NCI-H1105 (cell line): Measurements from ENCODE around the gene TMOD2.
"Not testable (repeated sequence)": the region's sequence is repeated elsewhere in the genome, so short reads cannot be mapped to it uniquely, and the experiment has no call there.

ENCODE experiments used
- DNase-seq: peaks from one replicate; lab custom pipeline; 2025; lab: John Stamatoyannopoulos, UW

The TMOD2 gene

GRCh38 chr15:51774916-51775315 lies 23.5 kb downstream of the TMOD2 start:
- no peak for DNase-seq

GRCh38 chr15:51775967-51776816 lies 24.8 kb downstream of the TMOD2 start:
- no peak for DNase-seq

- DNase-seq: peak; percentile 38
Observed at GRCh38 chr15:51776952-51777569, 25.7 kb downstream of the TMOD2 start.

GRCh38 chr15:51780636-51781035 lies 29.2 kb downstream of the TMOD2 start:
- no peak for DNase-seq

GRCh38 chr15:51781506-51781905 lies 30.1 kb downstream of the TMOD2 start:
- no peak for DNase-seq

GRCh38 chr15:51782357-51782896 lies 31.0 kb downstream of the TMOD2 start:
- no peak for DNase-seq

GRCh38 chr15:51783967-51784366 lies 32.6 kb downstream of the TMOD2 start:
- no peak for DNase-seq

- DNase-seq: not testable (repeated sequence)
Observed at GRCh38 chr15:51787130-51787529, 35.7 kb downstream of the TMOD2 start.

GRCh38 chr15:51792474-51792873 lies 41.1 kb downstream of the TMOD2 start:
- DNase-seq: not testable (repeated sequence)

- no peak for DNase-seq
Observed at GRCh38 chr15:51793521-51794305, 42.3 kb downstream of the TMOD2 start.

GRCh38 chr15:51796847-51797401 lies 45.5 kb downstream of the TMOD2 start:
- no peak for DNase-seq

GRCh38 chr15:51798281-51798680 lies 46.9 kb downstream of the TMOD2 start:
- DNase-seq: no peak

GRCh38 chr15:51799282-51800252 lies 48.2 kb downstream of the TMOD2 start:
- DNase-seq: no peak

GRCh38 chr15:51801391-51801835 lies 50.0 kb downstream of the TMOD2 start:
- no peak for DNase-seq

- no peak for DNase-seq
Observed at GRCh38 chr15:51802593-51802992, 51.2 kb downstream of the TMOD2 start.

- DNase-seq: no peak
Observed at GRCh38 chr15:51803965-51804364, 52.6 kb downstream of the TMOD2 start.

- DNase-seq: no peak
Observed at GRCh38 chr15:51806123-51806522, 54.7 kb downstream of the TMOD2 start.

- DNase-seq: no peak
Observed at GRCh38 chr15:51809457-51809856, 58.1 kb downstream of the TMOD2 start.

GRCh38 chr15:51812598-51812997 lies 61.2 kb downstream of the TMOD2 start:
- no peak for DNase-seq

- no peak for DNase-seq
Observed at GRCh38 chr15:51814606-51815005, 63.2 kb downstream of the TMOD2 start.

- no peak for DNase-seq
Observed at GRCh38 chr15:51816611-51817010, 65.2 kb downstream of the TMOD2 start.
